Thyroid gland (tissue), 4 donors: ENCODE data around the gene ITPKB. TPM values are rescaled to one million over a fixed set of nuclear protein-coding genes. Genes with fewer than 3 reads are reported as not detected.

Experiments used
- DNase-seq, 2 donors: peaks; one replicate each; pipeline ENCODE4 v3.0.0-alpha.2; 2019
- H3K27ac ChIP-seq, 3 donors: fragments of 200-600 bp; sonication (generic); 1 replicate in 2 of 3; 2 replicates in 1 of 3; pipeline ENCODE4 v1.5.1; 2016 to 2019; ENCODE audit warnings: mild to moderate bottlenecking in 1 of 3, moderate library complexity in 1 of 3
- H3K27me3 ChIP-seq: fragments of 200-600 bp; sonication (generic); one replicate; pipeline ENCODE4 v1.5.1; 2019
- H3K36me3 ChIP-seq, 2 donors: fragments of 200-600 bp; sonication (generic); one replicate each; pipeline ENCODE4 v1.5.1; 2016 to 2019
- H3K4me1 ChIP-seq, 2 donors: fragments of 200-600 bp; sonication (generic); one replicate each; pipeline ENCODE4 v1.5.1; 2017 to 2019
- H3K4me3 ChIP-seq, 3 donors: fragments of 200-600 bp; sonication (generic); replicated peaks in 1 of 3; 1 replicate in 2 of 3; 2 replicates in 1 of 3; pipeline ENCODE4 v1.5.1; 2016; ENCODE audit warnings: mild to moderate bottlenecking in 1 of 3
- H3K9me3 ChIP-seq: fragments of 200-600 bp; sonication (generic); one replicate; pipeline ENCODE4 v1.5.1; 2017
- CTCF ChIP-seq, 6 experiments: fragments of 200-600 bp in 3 of 6; fragments of 450-650 bp in 3 of 6; sonication (generic) in 3 of 6; IDR thresholded peaks; one replicate each; pipeline ENCODE4 v1.5.1; 2016 to 2019; ENCODE audit warnings: antibody characterized with exemption in 6 of 6, mild to moderate bottlenecking in 2 of 6, inconsistent platforms in 1 of 6, moderate library complexity in 1 of 6
- POLR2A ChIP-seq, 2 donors: fragments of 450-650 bp; IDR thresholded peaks; one replicate each; pipeline ENCODE4 v1.6.1; 2017; ENCODE audit warnings: antibody characterized with exemption in 2 of 2, mild to moderate bottlenecking in 2 of 2, moderate library complexity in 1 of 2
- WGBS, 2 donors: methylation state at CpG; one replicate each; pipeline ENCODE4 v1.1.5; 2017; 5-methylcytosine and 5-hydroxymethylcytosine counted together
- intact Hi-C: fragments of 100-400 bp; cut with DNase I; formaldehyde crosslinking; loops from one replicate; pipeline ENCODE4 v1.15.1; 2023
- total RNA-seq, 4 donors: library from RNA; depleted of rRNA; stranded (reverse); fragments of >200 nt; gene quantifications; one replicate each; pipeline ENCODE4 v1.2.3, GENCODE V29; 2016

Gene ITPKB
- total RNA-seq, 4 donors from 2014 or later, result 19.1 to 24.0 (median 22.2) TPM

GRCh38 chr1:226646026-226646869 lies 92.8 kb downstream of the ITPKB start:
- no peak for DNase-seq
- WGBS, 2 donors, result 89 to 93% methylated on average over 13 to 17 of the region's 18 CpGs
- intact Hi-C loops, result no loop called here
- Histone ChIP-seq H3K9me3 (no peaks in the 10 kb centered on the region), H3K4me1 (peaks cover 0 to 4% of the 10 kb centered on the region in 2 donors), H3K4me3 (no peak overlapping the region), H3K27ac (no peak overlapping the region), H3K27me3 (no peaks in the 10 kb centered on the region), H3K36me3 (peaks cover 16 to 17% of the 10 kb centered on the region in 2 donors)
- TF ChIP-seq CTCF (IDR thresholded peaks at IDR 0.05) (no peak), POLR2A (IDR thresholded peaks at IDR 0.05) (no peak)

DNA sequence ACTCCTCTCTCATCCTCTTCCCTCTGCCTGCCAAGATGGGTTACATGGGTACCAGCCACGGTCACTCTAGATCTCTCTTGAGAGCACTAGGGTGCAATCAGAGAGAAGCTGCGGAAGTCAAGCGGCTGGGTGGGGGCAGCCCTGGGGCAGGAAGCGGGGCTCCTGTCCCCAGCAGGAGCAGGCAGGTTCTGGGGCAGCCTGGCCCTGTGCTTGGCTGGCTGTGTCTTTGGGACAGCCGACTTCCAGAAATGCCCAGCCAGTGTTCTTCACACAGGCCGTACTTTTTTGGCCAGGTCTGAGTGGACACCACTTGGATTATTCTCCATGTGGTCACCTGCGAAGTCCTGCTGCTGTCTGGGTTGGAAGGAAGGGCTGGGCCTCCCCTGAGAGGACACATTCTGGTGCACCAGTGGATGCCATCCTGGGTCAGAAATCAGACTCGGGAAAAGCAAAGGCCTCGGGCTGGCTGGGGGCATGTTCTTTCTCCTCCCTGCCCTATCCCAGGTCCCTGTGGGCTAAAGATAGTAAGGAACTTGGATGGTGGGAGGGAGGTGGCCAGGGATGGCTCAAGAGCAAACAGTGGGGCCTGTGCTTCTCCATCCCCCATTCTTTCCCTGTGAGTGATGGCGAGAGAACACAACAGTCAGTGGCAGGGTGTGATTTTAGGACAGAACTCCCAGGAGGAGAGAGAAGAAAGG lies 93.7 kb downstream of the ITPKB start:
- no peak for DNase-seq
- Histone ChIP-seq H3K4me1 (peaks cover 0 to 2% of the 10 kb centered on the region in 2 donors), H3K27ac (no peak overlapping the region), H3K27me3 (no peaks in the 10 kb centered on the region), H3K36me3 (peaks cover 16 to 18% of the 10 kb centered on the region in 2 donors), H3K4me3 (no peak overlapping the region), H3K9me3 (no peaks in the 10 kb centered on the region)
- intact Hi-C loops, result no loop called here
- 80 to 88% methylated on average over 8 of the region's 10 CpGs for WGBS, 2 donors
- no peak for TF ChIP-seq POLR2A (IDR thresholded peaks at IDR 0.05)
- TF ChIP-seq CTCF (IDR thresholded peaks at IDR 0.05), result no peak

- Histone ChIP-seq H3K4me3 (no peak overlapping the region), H3K36me3 (peaks cover 16 to 18% of the 10 kb centered on the region in 2 donors), H3K4me1 (no peaks in the 10 kb centered on the region), H3K27ac (no peak overlapping the region), H3K9me3 (no peaks in the 10 kb centered on the region), H3K27me3 (no peaks in the 10 kb centered on the region)
- intact Hi-C loops, result no loop called here
- no peak for DNase-seq
- WGBS, 2 donors, result 90 to 94% methylated on average over 10 of the region's 10 CpGs
- TF ChIP-seq CTCF (IDR thresholded peaks at IDR 0.05) (no peak), POLR2A (IDR thresholded peaks at IDR 0.05) (no peak)
Observed at GRCh38 chr1:226644541-226645176, 94.4 kb downstream of the ITPKB start.

DNA sequence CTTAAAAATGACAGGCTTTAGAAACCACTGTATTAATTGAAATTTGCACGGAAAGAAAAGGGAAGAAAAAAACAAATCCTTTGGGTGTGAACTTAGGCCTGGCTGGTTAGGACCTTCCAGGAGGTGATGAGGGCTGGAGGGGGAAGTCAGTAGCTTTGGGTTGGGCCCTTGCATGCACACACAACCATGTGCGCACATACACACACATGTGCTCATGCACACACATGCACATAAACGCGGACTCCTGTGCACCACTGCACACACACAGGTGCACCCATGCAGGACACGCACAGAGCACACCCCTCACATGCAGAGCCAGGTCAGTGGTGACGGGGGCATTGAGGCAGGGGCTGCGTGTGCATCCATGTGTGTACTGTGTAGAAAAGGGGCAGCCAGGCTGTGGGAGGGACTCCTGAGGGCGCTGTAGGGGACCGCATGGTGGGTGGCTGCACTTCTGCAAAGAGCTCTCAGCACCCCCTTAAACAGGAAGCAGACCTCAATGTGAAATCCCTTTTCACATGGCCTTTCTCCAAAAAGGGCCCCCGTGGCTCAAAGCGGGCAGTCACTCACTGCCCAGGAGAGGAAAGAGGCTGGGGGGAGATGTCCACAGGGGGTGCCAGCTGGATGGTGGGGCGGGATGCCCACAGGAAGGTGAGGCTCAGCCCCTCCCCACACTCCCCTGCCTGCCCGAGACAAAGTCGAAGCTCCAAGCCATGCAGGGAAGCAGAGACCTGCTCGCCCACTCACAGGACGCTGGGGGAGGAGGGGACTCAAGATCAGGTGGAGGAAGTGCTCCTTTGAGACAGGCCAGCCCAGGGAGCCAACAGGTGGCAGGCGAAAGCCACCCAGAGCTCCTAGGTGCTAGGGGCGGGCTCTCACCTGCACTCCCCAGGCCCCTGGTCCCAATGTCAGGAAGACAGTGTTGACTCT lies 95.2 kb downstream of the ITPKB start:
- Histone ChIP-seq H3K4me1 (no peaks in the 10 kb centered on the region), H3K4me3 (no peak overlapping the region), H3K36me3 (peaks cover 16 to 24% of the 10 kb centered on the region in 2 donors), H3K9me3 (no peaks in the 10 kb centered on the region), H3K27me3 (no peaks in the 10 kb centered on the region), H3K27ac (no peak overlapping the region)
- intact Hi-C loops, result no loop called here
- DNase-seq, result no peak
- 53 to 70% methylated on average over 10 to 17 of the region's 18 CpGs for WGBS, 2 donors
- TF ChIP-seq POLR2A (IDR thresholded peaks at IDR 0.05) (no peak), CTCF (IDR thresholded peaks at IDR 0.05) (no peak)
